Keratinocyte (primary cell): ENCODE measurements around the gene FBLN1.
"Not testable (repeated sequence)": the region's sequence is repeated elsewhere in the genome, so short reads cannot be mapped to it uniquely, and the experiment has no call there.

Experiments
- EZH2 ChIP-seq: IDR thresholded peaks from one replicate; pipeline ENCODE4 v1.6.1; 2012; ENCODE audit warnings: inconsistent platforms, mild to moderate bottlenecking, low read length, moderate library complexity
- TF ChIP-seq, protein P1 (sequence below), 3 experiments: IDR thresholded peaks in 1 of 3; conservative IDR thresholded peaks in 1 of 3; optimal IDR thresholded peaks in 1 of 3; 2 replicates in 2 of 3; 3 replicates in 1 of 3; pipeline versions ENCODE3 to v1.5.1; 2011; ENCODE audit warnings: low read length in 3 of 3, mild to moderate bottlenecking in 3 of 3, moderate library complexity in 2 of 3, control low read depth in 1 of 3, inconsistent platforms in 1 of 3; ENCODE audit not compliant: insufficient read depth in 2 of 3; ENCODE audit errors: extremely low read depth in 1 of 3

DNA sequence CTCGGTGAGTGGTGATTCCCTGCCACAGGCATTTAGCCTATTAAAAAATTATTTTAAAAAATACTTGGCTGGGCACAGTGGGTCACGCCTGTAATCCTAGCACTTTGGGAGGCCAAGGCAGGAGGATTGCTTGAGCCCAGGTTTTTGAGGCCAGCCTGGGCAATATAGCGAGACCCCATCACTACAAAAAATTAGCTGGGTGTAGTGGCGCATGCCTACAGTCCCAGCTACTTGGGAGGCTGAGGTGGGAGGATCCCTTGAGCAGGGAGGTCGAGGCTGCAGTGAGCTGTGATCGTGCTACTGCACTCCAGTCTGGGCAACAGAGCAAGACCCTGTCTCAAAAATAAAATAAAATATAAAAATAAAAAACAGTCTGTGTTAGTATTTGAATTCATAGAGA lies 33.2 kb downstream of the FBLN1 start:
- TF ChIP-seq, protein P1, sequence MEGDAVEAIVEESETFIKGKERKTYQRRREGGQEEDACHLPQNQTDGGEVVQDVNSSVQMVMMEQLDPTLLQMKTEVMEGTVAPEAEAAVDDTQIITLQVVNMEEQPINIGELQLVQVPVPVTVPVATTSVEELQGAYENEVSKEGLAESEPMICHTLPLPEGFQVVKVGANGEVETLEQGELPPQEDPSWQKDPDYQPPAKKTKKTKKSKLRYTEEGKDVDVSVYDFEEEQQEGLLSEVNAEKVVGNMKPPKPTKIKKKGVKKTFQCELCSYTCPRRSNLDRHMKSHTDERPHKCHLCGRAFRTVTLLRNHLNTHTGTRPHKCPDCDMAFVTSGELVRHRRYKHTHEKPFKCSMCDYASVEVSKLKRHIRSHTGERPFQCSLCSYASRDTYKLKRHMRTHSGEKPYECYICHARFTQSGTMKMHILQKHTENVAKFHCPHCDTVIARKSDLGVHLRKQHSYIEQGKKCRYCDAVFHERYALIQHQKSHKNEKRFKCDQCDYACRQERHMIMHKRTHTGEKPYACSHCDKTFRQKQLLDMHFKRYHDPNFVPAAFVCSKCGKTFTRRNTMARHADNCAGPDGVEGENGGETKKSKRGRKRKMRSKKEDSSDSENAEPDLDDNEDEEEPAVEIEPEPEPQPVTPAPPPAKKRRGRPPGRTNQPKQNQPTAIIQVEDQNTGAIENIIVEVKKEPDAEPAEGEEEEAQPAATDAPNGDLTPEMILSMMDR (optimal IDR thresholded peaks at IDR 0.05 in 1 of 3, IDR thresholded peaks at IDR 0.05 in 1 of 3, conservative IDR thresholded peaks at IDR 0.05 in 1 of 3; ENCODE audit: extremely low read depth in 1 of 3, insufficient read depth in 2 of 3, low read length in 3 of 3), result not testable (repeated sequence)
- not testable (repeated sequence) for TF ChIP-seq EZH2
